ENCODE data around the gene AMFR. TPM values are rescaled to one million over a fixed set of nuclear protein-coding genes. Genes with fewer than 3 reads are reported as not detected.

The AMFR gene
- total RNA-seq, 1 experiment from 2014 or later, result 66.3 TPM

DNA sequence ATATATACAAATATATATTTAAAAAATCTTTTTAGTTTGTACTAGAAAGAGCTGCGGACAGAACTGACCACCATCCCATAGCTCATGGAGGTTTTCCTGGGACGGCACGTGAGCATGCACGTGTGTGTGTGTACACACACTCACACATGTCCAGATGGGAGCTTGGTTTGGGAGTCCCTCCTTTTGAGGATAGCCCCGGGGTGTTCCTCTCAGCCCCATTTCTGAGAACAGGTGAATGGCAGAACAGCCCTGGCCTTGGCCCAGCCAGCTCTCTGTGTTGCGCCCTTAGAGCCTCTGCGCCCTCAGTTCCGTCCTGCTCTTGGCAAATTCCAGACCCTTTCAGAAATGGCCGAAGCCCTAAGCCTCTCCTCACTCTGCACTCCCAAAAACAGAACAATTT lies 70.1 kb downstream of the AMFR start:
- H3K79me2 ChIP-seq (ENCODE audit: insufficient read depth, low read length), result no peaks in the 10 kb centered on the region
- no TSS peak for BruUV-seq (replicated peaks)
- ATAC-seq (no peak), DNase-seq (ENCODE audit: low read depth, low spot score) (no peak)
- no peaks in the 10 kb centered on the region for H3K9me3 ChIP-seq (ENCODE audit: control insufficient read depth in 1 of 2, insufficient read depth in 1 of 2, low read depth in 1 of 2, low read length in 2 of 2)
- TF ChIP-seq, protein P1, sequence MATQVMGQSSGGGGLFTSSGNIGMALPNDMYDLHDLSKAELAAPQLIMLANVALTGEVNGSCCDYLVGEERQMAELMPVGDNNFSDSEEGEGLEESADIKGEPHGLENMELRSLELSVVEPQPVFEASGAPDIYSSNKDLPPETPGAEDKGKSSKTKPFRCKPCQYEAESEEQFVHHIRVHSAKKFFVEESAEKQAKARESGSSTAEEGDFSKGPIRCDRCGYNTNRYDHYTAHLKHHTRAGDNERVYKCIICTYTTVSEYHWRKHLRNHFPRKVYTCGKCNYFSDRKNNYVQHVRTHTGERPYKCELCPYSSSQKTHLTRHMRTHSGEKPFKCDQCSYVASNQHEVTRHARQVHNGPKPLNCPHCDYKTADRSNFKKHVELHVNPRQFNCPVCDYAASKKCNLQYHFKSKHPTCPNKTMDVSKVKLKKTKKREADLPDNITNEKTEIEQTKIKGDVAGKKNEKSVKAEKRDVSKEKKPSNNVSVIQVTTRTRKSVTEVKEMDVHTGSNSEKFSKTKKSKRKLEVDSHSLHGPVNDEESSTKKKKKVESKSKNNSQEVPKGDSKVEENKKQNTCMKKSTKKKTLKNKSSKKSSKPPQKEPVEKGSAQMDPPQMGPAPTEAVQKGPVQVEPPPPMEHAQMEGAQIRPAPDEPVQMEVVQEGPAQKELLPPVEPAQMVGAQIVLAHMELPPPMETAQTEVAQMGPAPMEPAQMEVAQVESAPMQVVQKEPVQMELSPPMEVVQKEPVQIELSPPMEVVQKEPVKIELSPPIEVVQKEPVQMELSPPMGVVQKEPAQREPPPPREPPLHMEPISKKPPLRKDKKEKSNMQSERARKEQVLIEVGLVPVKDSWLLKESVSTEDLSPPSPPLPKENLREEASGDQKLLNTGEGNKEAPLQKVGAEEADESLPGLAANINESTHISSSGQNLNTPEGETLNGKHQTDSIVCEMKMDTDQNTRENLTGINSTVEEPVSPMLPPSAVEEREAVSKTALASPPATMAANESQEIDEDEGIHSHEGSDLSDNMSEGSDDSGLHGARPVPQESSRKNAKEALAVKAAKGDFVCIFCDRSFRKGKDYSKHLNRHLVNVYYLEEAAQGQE (IDR thresholded peaks at IDR 0.05; ENCODE audit: low read depth), result no peak
- TF ChIP-seq TCF7L2 (IDR thresholded peaks at IDR 0.05; ENCODE audit: borderline replicate concordance, extremely low read depth, insufficient read depth, insufficient read length) (no peak), EZH2 (IDR thresholded peaks at IDR 0.05) (no peak)
- H3K4me1 ChIP-seq (ENCODE audit: control insufficient read depth in 1 of 2, insufficient read depth in 2 of 2, low read length in 2 of 2), result peaks cover 13 to 16% of the 10 kb centered on the region in 2 experiments; a peak in 3 of 4 replicates
- no peaks in the 10 kb centered on the region for H3K36me3 ChIP-seq (ENCODE audit: control insufficient read depth in 1 of 2, insufficient read depth in 2 of 2, low read length in 2 of 2)
- intact Hi-C loops (cut with micrococcal nuclease), result no loop called here
- no peak overlapping the region for H3K9ac ChIP-seq (ENCODE audit: low read length)
- H3K27me3 ChIP-seq (ENCODE audit: insufficient read depth, low read length), result no peaks in the 10 kb centered on the region
- no peak overlapping the region for H3K4me2 ChIP-seq (ENCODE audit: low read length)
- H3K9me2 ChIP-seq (ENCODE audit: insufficient read depth), result no peaks in the 10 kb centered on the region
- H3K4me3 ChIP-seq (replicated peaks in 1 of 2; ENCODE audit: low read depth in 1 of 2, low read length in 2 of 2), result no peak overlapping the region
- ChIA-PET POLR2A (no interaction called here), CTCF (interaction anchor here (1.6 kb wide), 1 partner anchor 11 kb away, joined by 4 read pairs; no protein-coding TSS in a partner anchor), RAD21 (ENCODE audit: low non-redundant PET in 1 of 2, low total read pairs in 2 of 2, uncharacterized antibody in 2 of 2, unreplicated experiment in 2 of 2) (no interaction called here)
- H4K20me1 ChIP-seq (ENCODE audit: insufficient read depth), result no peaks in the 10 kb centered on the region
- H3K27ac ChIP-seq (ENCODE audit: low read depth, low read length), result no peak overlapping the region
- H2AFZ ChIP-seq (ENCODE audit: low read depth, low read length, poor library complexity, severe bottlenecking), result no peak overlapping the region

DNA sequence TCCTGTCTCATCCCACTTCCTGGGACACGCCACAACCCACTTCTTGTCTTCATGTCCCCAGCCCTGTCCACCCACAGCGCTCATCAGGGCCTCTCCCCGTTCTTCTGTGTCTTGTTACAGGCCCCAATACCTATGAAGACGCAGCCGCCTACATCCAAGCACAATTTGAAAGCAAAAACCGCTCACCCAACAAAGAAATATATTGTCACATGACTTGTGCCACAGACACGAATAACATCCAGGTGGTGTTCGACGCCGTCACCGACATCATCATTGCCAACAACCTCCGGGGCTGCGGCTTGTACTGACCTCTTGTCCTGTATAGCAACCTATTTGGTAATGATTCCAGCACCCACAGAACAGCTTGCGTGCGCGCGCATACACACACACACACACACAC lies 70.6 kb downstream of the AMFR start:
- RAD21 ChIA-PET (ENCODE audit: low non-redundant PET in 1 of 2, low total read pairs in 2 of 2, uncharacterized antibody in 2 of 2, unreplicated experiment in 2 of 2), result no interaction called here
- Histone ChIP-seq H3K9me2 (ENCODE audit: insufficient read depth) (no peaks in the 10 kb centered on the region), H2AFZ (ENCODE audit: low read depth, low read length, poor library complexity, severe bottlenecking) (no peak overlapping the region), H3K4me1 (ENCODE audit: control insufficient read depth in 1 of 2, insufficient read depth in 2 of 2, low read length in 2 of 2) (peaks cover 13 to 16% of the 10 kb centered on the region in 2 experiments; a peak in 3 of 4 replicates), H3K27me3 (ENCODE audit: insufficient read depth, low read length) (no peaks in the 10 kb centered on the region), H3K9ac (ENCODE audit: low read length) (no peak overlapping the region), H3K4me2 (ENCODE audit: low read length) (no peak overlapping the region), H3K79me2 (ENCODE audit: insufficient read depth, low read length) (no peaks in the 10 kb centered on the region), H3K4me3 (replicated peaks in 1 of 2; ENCODE audit: low read depth in 1 of 2, low read length in 2 of 2) (no peak overlapping the region), H4K20me1 (ENCODE audit: insufficient read depth) (no peaks in the 10 kb centered on the region), H3K27ac (ENCODE audit: low read depth, low read length) (no peak overlapping the region), H3K9me3 (ENCODE audit: control insufficient read depth in 1 of 2, insufficient read depth in 1 of 2, low read depth in 1 of 2, low read length in 2 of 2) (no peaks in the 10 kb centered on the region), H3K36me3 (ENCODE audit: control insufficient read depth in 1 of 2, insufficient read depth in 2 of 2, low read length in 2 of 2) (no peaks in the 10 kb centered on the region)
- DNase-seq (ENCODE audit: low read depth, low spot score) (no peak), ATAC-seq (no peak)
- TF ChIP-seq JUND (IDR thresholded peaks at IDR 0.05), result no peak
- no peak for TF ChIP-seq SP1 (IDR thresholded peaks at IDR 0.05; ENCODE audit: low read depth)
- TF ChIP-seq ELF1 (IDR thresholded peaks at IDR 0.05; ENCODE audit: borderline replicate concordance, low read depth), result no peak
- TF ChIP-seq, protein P2, sequence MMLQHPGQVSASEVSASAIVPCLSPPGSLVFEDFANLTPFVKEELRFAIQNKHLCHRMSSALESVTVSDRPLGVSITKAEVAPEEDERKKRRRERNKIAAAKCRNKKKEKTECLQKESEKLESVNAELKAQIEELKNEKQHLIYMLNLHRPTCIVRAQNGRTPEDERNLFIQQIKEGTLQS (IDR thresholded peaks at IDR 0.05), result no peak
- TF ChIP-seq CEBPB (IDR thresholded peaks at IDR 0.05; ENCODE audit: low read depth), result no peak
- TF ChIP-seq YY1 (IDR thresholded peaks at IDR 0.05; ENCODE audit: extremely low read depth, insufficient replicate concordance, low read depth, low read length), result no peak
- intact Hi-C loops (cut with micrococcal nuclease), result no loop called here
- POLR2A ChIA-PET, result no interaction called here
- no TSS peak for BruUV-seq (replicated peaks)
- CTCF ChIA-PET, result interaction anchor here (1.6 kb wide), 1 partner anchor 10 kb away, joined by 4 read pairs; no protein-coding TSS in a partner anchor

All from HCT116 (cell line).